NCI-H1417 (cell line): Measurements from ENCODE around the gene LPCAT3.

Source experiments
- DNase-seq, 3 experiments: peaks; one replicate each; lab custom pipeline; 2025; lab: John Stamatoyannopoulos, UW

Gene LPCAT3

GRCh38 chr12:6963791-6964413, 54.4 kb downstream of the LPCAT3 start:
- peak; percentile 46 to 71 (median 69) for DNase-seq

DNA sequence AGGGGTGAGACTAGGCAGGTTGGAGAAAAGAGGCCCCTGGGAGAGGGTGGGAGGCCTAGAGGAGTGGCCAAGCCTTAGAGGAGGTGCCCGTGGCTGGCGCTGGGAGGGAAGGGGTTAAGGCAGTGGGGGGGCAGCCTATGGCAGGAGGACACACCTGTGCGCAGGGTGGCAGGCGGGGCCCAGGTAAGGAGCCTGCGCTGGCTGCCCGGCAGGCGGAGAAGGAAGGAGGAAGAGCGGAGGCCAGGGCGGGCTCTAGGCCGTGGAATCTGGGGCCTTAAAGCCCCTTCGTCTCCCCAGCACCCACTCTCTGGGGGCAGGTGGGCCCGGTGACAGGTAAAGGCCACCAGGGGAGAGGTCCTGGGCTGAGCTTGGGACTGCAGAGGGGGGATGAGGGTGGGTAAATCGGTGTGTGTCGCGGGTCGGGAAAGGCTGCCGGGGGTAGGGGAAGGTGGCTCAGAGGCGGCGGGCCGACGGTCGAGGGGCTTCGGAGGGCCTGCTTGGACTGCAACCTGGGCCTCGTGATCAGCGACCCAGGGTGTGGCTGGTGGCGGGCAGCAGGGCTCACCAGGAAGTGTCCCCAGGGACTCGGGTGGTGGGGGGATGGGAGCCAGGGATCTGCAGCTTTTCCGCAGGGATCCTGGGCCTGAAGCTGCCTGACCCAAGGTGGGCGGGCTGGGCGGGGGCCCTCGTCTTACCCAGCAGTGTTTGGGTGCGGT, 55.1 kb downstream of the LPCAT3 start:
- peak; percentile 87 to 94 (median 93) for DNase-seq

DNA sequence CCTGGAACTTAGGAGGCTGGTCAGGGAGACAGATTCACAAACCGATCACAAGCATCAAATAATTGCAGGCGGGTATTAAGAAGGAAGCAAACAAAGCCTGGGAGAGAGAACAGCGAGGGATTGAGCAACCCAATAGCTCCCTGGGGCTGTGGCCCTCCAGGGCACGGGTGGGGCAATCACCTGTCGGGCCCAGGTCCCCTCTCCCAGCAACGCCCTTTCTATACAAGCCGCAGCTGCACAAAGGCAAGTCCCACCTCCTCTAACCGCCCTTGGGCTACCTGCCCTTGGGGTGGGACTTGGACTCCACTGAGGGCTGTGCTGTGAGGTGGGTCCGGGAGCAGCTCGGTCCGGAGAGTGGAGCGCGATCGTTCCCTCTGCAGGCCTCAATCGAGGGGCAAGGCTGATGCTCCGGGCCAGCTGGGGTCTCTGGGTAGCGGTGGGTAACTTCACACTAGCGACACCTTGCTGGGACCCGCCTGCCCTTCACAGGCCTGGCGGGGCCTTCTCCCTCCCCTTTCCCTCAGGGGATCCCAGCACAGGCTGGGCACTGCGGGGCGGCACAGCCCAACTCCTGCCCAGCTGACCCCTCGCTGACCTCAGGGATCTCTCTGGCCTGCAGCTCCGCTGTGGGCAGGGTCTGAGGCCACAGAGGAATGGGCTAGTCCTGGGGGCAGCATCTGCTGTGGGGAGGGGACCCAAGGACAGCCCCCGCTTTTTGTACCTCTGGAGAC, 55.8 kb downstream of the LPCAT3 start:
- peak in 2 of 3 experiments; percentile 78 to 96 for DNase-seq

- DNase-seq = peak; percentile 86 to 96 (median 93)
Measured at GRCh38 chr12:6961695-6962284, 56.5 kb downstream of the LPCAT3 start.

DNA sequence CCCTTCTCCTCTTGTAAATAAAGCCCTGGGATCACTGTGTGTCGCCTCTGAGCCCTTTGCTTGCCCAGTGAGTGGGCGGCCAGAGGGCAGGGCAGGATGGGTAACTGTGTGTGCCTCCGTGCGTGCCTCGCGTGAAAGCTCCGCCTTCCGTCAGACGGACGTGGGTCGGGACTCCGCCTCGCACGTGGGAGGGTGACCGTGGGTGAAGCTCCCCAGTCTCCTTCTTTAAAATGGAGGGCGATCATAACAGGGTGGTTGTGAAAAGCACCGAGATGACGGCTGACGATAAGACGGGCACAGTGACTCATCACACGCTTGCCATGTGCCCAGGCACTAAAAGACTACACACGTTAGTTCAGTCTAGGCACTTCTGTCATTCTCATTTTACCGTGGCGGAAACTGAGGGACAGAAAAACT, 57.0 kb downstream of the LPCAT3 start:
- DNase-seq = peak in 2 of 3 experiments; percentile 63 to 75

DNA sequence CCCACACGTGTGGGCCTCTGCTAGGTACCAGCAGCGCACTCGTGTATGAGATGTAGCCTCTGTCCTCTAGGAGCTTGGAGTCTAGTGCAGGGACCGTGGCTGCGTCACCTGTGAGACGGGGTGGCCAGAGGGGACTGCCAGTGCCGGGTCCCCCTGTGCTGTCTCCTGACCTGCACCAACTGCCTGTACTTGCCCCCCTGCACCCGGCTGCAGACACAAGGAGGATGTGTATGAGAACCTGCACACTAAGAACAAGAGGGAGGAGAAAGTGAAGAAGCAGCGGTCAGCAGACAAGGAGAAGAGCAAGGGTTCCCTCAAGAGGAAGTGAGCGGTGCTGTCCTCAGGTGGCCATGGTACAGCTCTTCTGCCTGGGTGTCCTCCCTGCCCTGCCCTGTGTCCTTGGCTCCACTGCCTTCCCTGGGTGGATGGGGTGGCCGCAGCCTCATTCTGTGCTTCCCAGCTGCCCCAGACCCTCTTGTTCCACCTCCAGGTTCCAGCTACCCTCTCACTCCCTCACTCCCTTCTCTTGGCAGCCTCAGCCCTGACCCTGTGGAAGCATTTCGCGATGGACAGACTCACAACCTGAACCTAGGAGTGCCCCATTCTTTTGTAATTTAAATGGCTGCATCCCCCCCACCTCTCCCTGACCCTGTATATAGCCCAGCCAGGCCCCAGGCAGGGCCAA, 57.5 kb downstream of the LPCAT3 start:
- DNase-seq = peak in 2 of 3 experiments; percentile 26 to 44

DNA sequence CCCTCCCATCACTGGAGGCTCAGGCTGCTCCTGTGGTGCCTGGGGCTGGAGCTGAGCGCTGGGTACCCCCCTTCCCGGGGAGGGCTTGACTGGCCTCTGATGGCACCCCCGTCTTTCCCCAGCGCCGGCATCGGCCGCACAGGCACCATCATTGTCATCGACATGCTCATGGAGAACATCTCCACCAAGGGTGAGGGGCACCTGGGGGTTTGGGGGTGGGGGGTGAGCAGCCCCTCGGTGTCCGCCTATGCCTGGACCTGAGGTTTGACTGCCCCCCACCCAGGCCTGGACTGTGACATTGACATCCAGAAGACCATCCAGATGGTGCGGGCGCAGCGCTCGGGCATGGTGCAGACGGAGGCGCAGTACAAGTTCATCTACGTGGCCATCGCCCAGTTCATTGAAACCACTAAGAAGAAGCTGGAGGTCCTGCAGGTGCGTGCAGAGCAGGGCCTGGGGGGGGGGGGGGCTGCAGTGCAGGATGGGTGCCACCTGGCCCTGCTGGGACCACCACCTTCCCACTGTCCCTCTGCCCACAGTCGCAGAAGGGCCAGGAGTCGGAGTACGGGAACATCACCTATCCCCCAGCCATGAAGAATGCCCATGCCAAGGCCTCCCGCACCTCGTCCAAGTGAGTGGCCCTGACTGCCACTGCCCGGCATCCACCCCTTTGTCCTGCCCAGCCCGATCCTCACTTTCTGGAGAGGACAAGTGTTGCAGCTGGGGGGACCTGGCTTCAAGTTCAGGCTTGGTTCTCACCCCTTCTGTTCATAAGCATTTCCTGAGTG, 58.3 kb downstream of the LPCAT3 start:
- no peak for DNase-seq

- no peak for DNase-seq
Measured at GRCh38 chr12:6959058-6959804, 59.0 kb downstream of the LPCAT3 start.

DNA sequence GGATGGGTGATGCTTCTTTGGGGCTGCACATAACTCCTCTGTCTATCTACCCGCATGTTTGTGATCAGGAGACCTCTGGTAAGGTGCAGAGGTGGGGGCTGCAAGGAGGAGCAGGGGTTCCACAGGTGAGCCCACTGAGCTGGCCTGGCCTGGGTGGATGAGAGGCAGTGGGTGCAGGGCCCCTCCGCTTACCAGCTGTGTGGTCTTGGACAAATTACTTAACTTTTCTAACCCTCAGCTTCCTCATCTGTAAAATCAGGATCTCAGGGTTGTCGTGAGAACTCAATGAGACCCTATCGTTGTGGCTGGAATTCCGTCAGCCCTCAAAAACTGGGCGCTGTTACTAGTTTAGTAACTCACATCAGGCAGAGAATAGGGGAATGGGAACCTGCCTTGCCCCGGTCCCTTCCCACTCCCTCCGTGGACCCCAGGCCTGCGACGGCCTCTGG, 59.6 kb downstream of the LPCAT3 start:
- no peak for DNase-seq

GRCh38 chr12:6957741-6958608, 60.3 kb downstream of the LPCAT3 start:
- DNase-seq = no peak

DNA sequence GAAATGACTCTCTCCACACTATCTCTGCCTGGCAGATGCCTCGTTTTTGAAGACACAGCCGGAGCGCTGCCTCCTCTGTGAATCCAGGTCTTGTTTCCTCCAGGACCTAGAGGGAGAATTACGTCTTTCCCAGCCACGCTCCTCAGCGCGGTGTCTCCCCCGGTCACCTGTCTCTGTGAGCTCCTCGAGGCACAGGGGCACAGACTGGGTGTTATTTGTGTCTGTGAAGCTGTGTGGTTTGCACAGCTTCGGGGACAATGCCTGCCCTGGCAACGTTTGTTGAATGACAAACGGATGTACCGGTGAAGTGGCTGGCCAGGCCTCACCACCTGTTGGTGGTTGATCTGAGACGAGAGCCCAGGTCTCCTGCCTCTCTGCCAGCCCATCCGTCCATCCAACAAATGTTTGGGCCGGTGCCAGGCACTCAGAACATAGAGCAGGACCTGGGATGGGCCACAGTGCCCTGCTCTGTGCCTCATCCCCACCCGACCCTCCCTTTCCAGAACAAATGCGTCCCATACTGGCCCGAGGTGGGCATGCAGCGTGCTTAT, 61.0 kb downstream of the LPCAT3 start:
- no peak for DNase-seq

GRCh38 chr12:6956021-6956727, 62.1 kb downstream of the LPCAT3 start:
- no peak for DNase-seq

DNA sequence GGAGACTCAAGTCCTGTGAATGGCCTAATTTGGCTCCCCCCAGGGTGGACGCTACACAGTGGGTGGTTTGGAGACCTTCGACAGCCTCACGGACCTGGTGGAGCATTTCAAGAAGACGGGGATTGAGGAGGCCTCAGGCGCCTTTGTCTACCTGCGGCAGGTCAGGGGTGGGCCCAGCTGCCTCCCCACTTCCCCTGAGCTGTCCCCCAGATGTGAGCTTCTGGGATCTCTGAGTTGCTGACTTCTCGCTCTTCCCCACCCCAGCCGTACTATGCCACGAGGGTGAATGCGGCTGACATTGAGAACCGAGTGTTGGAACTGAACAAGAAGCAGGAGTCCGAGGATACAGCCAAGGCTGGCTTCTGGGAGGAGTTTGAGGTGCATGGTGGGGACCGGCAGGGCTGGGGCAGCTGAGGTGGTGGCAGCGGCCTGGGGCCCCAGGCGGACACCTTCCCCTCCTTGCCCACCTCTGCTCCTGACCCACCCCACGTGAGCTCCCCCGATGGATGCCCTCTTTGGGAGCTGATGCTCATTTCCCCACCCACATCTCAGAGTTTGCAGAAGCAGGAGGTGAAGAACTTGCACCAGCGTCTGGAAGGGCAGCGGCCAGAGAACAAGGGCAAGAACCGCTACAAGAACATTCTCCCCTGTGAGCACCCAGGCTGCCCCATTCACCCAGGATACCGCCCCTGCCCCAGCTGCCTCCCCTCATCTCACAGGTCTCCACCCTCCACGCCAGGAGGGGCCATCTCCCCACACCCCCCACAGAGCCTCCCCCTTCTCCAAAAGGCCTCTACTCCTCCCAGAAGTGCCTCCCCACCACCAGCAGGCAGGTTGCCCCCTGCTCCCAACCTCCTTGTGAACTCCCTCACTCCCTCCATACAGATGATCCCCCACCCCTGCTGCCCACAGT, 62.9 kb downstream of the LPCAT3 start:
- DNase-seq = no peak

- DNase-seq = no peak
Measured at GRCh38 chr12:6954316-6955107, 63.8 kb downstream of the LPCAT3 start.

GRCh38 chr12:6953442-6954315, 64.6 kb downstream of the LPCAT3 start:
- no peak for DNase-seq
